PC-3 (cell line): Measurements from ENCODE around the gene FTO. TPM values are rescaled to one million over a fixed set of nuclear protein-coding genes. Genes with fewer than 3 reads are reported as not detected.
"Not testable (repeated sequence)": the region's sequence is repeated elsewhere in the genome, so short reads cannot be mapped to it uniquely, and the experiment has no call there.

Experiments used
- ATAC-seq: fragments of 200-7000 bp; cut with Tn5 transposase; 2 replicates; pipeline ENCODE4 v1.9.1; 2020; ENCODE audit warnings: mild to moderate bottlenecking, moderate library complexity
- BruUV-seq: library from RNA; stranded (reverse); fragments of 400-500 nt; replicated peaks from 2 replicates; lab custom pipeline; 2021; lab: Mats Ljungman, UMichigan
- CTCF ChIA-PET: fragments of 300-600 bp; sonication (Branson Sonifier 250); formaldehyde crosslinking; loops from one replicate; lab custom pipeline; 2022; ENCODE audit warnings: antibody characterized with exemption; lab: Charles Lee
- POLR2A ChIA-PET: fragments of 300-600 bp; sonication (Branson Sonifier 250); formaldehyde crosslinking; loops from one replicate; lab custom pipeline; 2022; ENCODE audit warnings: antibody characterized with exemption; ENCODE audit not compliant: unreplicated experiment; lab: Charles Lee
- DNase-seq: peaks from one replicate; pipeline ENCODE4 v3.0.0-alpha.2; 2015
- H2AFZ ChIP-seq: fragments of 300-600 bp; sonication (generic); 2 replicates; pipeline ENCODE4 v1.6.0; 2016; ENCODE audit warnings: antibody characterized with exemption, low read length
- H3F3A ChIP-seq: fragments of 300-600 bp; sonication (generic); one replicate; pipeline ENCODE4 v1.6.0; 2017; ENCODE audit warnings: antibody characterized with exemption, low read length, control low read depth, mild to moderate bottlenecking; ENCODE audit not compliant: unreplicated experiment
- H3K27ac ChIP-seq: fragments of 300-600 bp; sonication (generic); 2 replicates; pipeline ENCODE4 v1.5.1; 2016; ENCODE audit warnings: mild to moderate bottlenecking, low read length
- H3K27me3 ChIP-seq: fragments of 300-600 bp; sonication (generic); 2 replicates; pipeline ENCODE4 v1.6.1; 2016; ENCODE audit warnings: low read length, mixed read lengths
- H3K36me3 ChIP-seq: fragments of 300-600 bp; sonication (generic); 2 replicates; pipeline ENCODE4 v1.6.1; 2016; ENCODE audit warnings: low read depth, mixed run types, low read length, mixed read lengths
- H3K4me1 ChIP-seq: fragments of 300-600 bp; sonication (generic); 2 replicates; pipeline ENCODE4 v1.5.1; 2016; ENCODE audit warnings: low read length; ENCODE audit not compliant: insufficient read depth
- H3K4me2 ChIP-seq: fragments of 300-600 bp; sonication (generic); 2 replicates; pipeline ENCODE4 v1.6.0; 2016; ENCODE audit warnings: low read length
- H3K4me3 ChIP-seq: fragments of 300-600 bp; sonication (generic); 2 replicates; pipeline ENCODE4 v1.5.1; 2016; ENCODE audit warnings: mild to moderate bottlenecking, low read length, mixed read lengths
- H3K79me2 ChIP-seq: fragments of 300-600 bp; sonication (generic); 2 replicates; pipeline ENCODE4 v1.6.1; 2017; ENCODE audit warnings: low read length, mixed read lengths
- H3K9ac ChIP-seq: fragments of 300-600 bp; sonication (generic); 2 replicates; pipeline ENCODE4 v1.6.0; 2016; ENCODE audit warnings: mild to moderate bottlenecking, low read length
- H3K9me2 ChIP-seq: fragments of 300-600 bp; sonication (generic); replicated peaks from 2 replicates; pipeline ENCODE4 v1.6.1; 2016; ENCODE audit warnings: mixed run types, low read length, mixed read lengths
- H3K9me3 ChIP-seq: fragments of 300-600 bp; sonication (generic); 2 replicates; pipeline ENCODE4 v1.6.1; 2016; ENCODE audit warnings: low read length, mixed read lengths
- H4K20me1 ChIP-seq: fragments of 300-600 bp; sonication (generic); 2 replicates; pipeline ENCODE4 v1.6.1; 2016; ENCODE audit warnings: low read length, mixed read lengths
- EZH2 ChIP-seq: fragments of 300-600 bp; sonication (generic); IDR thresholded peaks from one replicate; pipeline ENCODE4 v1.6.1; 2017; ENCODE audit warnings: antibody characterized with exemption, mild to moderate bottlenecking, low read length; ENCODE audit not compliant: unreplicated experiment
- EZH2phosphoT487 ChIP-seq: fragments of 300-600 bp; sonication (generic); IDR thresholded peaks from 2 replicates; pipeline ENCODE4 v1.6.1; 2018; ENCODE audit warnings: mild to moderate bottlenecking, antibody characterized with exemption, low read length, borderline replicate concordance
- intact Hi-C: fragments of 100-400 bp; cut with micrococcal nuclease; formaldehyde crosslinking; loops from 2 replicates; pipeline ENCODE4 v1.9.0; 2023
- total RNA-seq: library from RNA; depleted of rRNA; stranded (reverse); fragments of >200 nt; gene quantifications from 2 replicates; pipeline ENCODE4 v1.2.3, GENCODE V29; 2014
- TF ChIP-seq, protein P1 (sequence below): fragments of 300-600 bp; sonication (generic); conservative IDR thresholded peaks from 2 replicates; pipeline ENCODE4 v1.5.1; 2017; ENCODE audit warnings: antibody characterized with exemption, low read depth, mild to moderate bottlenecking, low read length

The FTO gene
- total RNA-seq, 1 experiment from 2014 or later: 27.0 TPM

DNA sequence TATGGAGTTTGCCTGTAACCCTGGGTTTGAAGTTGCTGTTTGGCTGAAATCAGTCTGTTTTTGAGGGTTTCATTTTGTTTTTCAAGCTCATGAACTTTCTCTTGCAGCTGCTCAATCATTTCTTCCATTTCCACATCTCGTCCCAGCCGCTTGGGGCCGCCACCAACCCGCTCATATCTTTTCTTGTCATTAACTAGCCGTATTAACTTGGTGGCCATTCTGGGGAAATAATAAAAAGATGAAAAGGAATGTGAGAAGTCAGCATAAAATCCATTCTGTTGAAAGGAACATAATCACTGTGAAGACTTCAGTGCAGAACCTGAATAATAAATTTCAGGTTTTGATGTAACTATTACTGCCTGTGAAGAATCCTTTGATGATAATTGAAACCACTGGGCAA is 11.8 kb upstream of the FTO start:
- TF ChIP-seq EZH2 (no peak), EZH2phosphoT487 (no peak)
- TF ChIP-seq, protein P1, sequence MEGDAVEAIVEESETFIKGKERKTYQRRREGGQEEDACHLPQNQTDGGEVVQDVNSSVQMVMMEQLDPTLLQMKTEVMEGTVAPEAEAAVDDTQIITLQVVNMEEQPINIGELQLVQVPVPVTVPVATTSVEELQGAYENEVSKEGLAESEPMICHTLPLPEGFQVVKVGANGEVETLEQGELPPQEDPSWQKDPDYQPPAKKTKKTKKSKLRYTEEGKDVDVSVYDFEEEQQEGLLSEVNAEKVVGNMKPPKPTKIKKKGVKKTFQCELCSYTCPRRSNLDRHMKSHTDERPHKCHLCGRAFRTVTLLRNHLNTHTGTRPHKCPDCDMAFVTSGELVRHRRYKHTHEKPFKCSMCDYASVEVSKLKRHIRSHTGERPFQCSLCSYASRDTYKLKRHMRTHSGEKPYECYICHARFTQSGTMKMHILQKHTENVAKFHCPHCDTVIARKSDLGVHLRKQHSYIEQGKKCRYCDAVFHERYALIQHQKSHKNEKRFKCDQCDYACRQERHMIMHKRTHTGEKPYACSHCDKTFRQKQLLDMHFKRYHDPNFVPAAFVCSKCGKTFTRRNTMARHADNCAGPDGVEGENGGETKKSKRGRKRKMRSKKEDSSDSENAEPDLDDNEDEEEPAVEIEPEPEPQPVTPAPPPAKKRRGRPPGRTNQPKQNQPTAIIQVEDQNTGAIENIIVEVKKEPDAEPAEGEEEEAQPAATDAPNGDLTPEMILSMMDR: peak; percentile 72
- DNase-seq (peak; percentile 45), ATAC-seq (no peak)
- Histone ChIP-seq H3K36me3 (no peaks in the 10 kb centered on the region), H3K27ac (no peak overlapping the region), H4K20me1 (no peaks in the 10 kb centered on the region), H3K27me3 (no peaks in the 10 kb centered on the region), H3K9ac (no peak overlapping the region), H3K9me2 (no peaks in the 10 kb centered on the region), H2AFZ (no peak overlapping the region), H3F3A (no peaks in the 10 kb centered on the region), H3K79me2 (no peaks in the 10 kb centered on the region), H3K9me3 (no peaks in the 10 kb centered on the region), H3K4me3 (no peak overlapping the region), H3K4me2 (no peak overlapping the region), H3K4me1 (no peaks in the 10 kb centered on the region)
- ChIA-PET POLR2A (no interaction called here), CTCF (interaction anchor here (0.6 kb wide), 1 partner anchor 142 kb away, joined by 3 read pairs; no protein-coding TSS in a partner anchor)
- intact Hi-C loops: no loop called here
- no TSS peak for BruUV-seq

DNA sequence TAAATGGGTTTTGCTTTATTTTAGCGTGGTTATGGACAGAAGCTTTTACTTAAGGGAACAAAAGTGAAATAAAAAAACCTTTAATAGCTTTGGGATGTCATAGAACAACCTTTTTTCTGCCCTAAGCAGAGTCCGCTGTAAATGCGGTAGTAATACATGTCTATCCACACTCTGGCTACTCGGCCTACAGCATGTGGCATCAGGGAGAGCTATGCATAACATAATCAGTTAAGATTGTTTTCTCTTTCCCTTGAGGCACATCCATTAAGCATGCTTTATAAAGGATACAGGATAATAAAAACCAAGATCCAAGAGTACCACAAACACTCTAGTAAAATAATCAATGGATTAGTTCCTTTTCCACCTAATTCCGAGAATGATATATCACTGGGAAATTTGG is 10.6 kb upstream of the FTO start:
- Histone ChIP-seq H3K9ac (no peak overlapping the region), H3K27me3 (no peaks in the 10 kb centered on the region), H3K4me3 (no peak overlapping the region), H3K4me2 (no peak overlapping the region), H3F3A (no peaks in the 10 kb centered on the region), H3K9me2 (no peaks in the 10 kb centered on the region), H3K79me2 (no peaks in the 10 kb centered on the region), H3K36me3 (no peaks in the 10 kb centered on the region), H3K27ac (no peak overlapping the region), H4K20me1 (no peaks in the 10 kb centered on the region), H3K4me1 (no peaks in the 10 kb centered on the region), H3K9me3 (no peaks in the 10 kb centered on the region), H2AFZ (no peak overlapping the region)
- CTCF ChIA-PET: no interaction called here
- no peak for DNase-seq
- TF ChIP-seq, protein P1: no peak
- TF ChIP-seq EZH2 (no peak), EZH2phosphoT487 (no peak)
- BruUV-seq: no TSS peak
- POLR2A ChIA-PET: no interaction called here
- no peak for ATAC-seq
- intact Hi-C loops: no loop called here

DNA sequence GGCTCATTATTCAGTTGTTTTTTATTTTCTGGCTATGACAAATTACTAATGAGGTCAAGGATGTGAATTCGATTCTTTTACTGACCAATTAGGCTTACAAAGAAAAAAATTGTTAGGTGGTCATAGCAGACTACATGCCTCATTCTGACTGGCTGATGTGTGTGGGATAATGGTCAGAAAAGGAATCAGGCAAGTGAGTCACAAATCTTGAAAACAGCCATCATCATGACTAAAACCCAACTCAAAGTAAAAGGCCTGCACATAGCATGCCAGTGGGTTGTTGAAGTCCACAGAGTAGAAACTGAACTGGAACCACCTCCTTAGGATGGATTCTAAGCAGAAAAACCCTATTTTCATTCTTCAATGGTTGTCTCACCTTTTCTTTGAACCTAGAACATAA is 8.9 kb upstream of the FTO start:
- ATAC-seq: no peak
- H3K4me2 ChIP-seq: no peak overlapping the region
- no TSS peak for BruUV-seq

DNA sequence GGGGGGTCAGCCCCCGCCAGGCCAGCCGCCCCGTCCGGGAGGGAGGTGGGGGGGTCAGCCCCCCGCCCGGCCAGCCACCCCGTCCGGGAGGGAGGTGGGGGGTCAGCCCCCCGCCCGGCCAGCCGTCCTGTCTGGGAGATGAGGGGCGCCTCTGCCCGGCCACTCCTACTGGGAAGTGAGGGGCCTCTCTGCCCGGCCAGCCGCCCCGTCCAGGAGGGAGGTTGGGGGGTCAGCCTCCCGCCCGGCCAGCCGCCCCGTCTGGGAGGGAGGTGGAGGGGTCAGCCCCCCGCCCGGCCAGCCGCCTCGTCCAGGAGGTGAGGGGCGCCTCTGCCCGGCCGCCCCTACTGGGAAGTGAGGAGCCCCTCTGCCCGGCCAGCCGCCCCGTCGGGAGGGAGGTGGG is 5.7 kb upstream of the FTO start:
- H3K27me3 ChIP-seq, POLR2A ChIA-PET, H3K9me2 ChIP-seq, H3K4me3 ChIP-seq, H3K9ac ChIP-seq, H3K36me3 ChIP-seq, H3K27ac ChIP-seq, H3K9me3 ChIP-seq, H3F3A ChIP-seq, intact Hi-C loops, H3K4me2 ChIP-seq, BruUV-seq, H3K4me1 ChIP-seq, H2AFZ ChIP-seq, CTCF ChIA-PET, H4K20me1 ChIP-seq, H3K79me2 ChIP-seq, ATAC-seq, DNase-seq: not testable (repeated sequence)

More for the DNA sequence above, 8.9 kb upstream of the FTO start:
- no peaks in the 10 kb centered on the region for H3K36me3 ChIP-seq
- ChIA-PET POLR2A (no interaction called here), CTCF (no interaction called here)
- no peaks in the 10 kb centered on the region for H3K4me1 ChIP-seq
- H3F3A ChIP-seq: no peaks in the 10 kb centered on the region
- no peaks in the 10 kb centered on the region for H3K9me3 ChIP-seq
- H3K27ac ChIP-seq: no peak overlapping the region
- H3K4me3 ChIP-seq: no peak overlapping the region
- no peak overlapping the region for H2AFZ ChIP-seq
- no peak overlapping the region for H3K9ac ChIP-seq
- no peaks in the 10 kb centered on the region for H3K9me2 ChIP-seq
- no peaks in the 10 kb centered on the region for H3K79me2 ChIP-seq
- intact Hi-C loops: no loop called here
- TF ChIP-seq, protein P1: no peak
- no peaks in the 10 kb centered on the region for H4K20me1 ChIP-seq
- no peaks in the 10 kb centered on the region for H3K27me3 ChIP-seq
- peak; percentile 7 for DNase-seq
